Suppressor macrophage treated with lipopolysaccharide for 4 hours (primary cell): Measurements from ENCODE around the gene SLC6A13.

Experiments used
- DNase-seq: peaks from one replicate; pipeline ENCODE4 v3.0.0-alpha.2; 2020

Gene SLC6A13

GRCh38 chr12:213527-213932 lies 49.1 kb downstream of the SLC6A13 start:
- peak; percentile 21 for DNase-seq

DNA sequence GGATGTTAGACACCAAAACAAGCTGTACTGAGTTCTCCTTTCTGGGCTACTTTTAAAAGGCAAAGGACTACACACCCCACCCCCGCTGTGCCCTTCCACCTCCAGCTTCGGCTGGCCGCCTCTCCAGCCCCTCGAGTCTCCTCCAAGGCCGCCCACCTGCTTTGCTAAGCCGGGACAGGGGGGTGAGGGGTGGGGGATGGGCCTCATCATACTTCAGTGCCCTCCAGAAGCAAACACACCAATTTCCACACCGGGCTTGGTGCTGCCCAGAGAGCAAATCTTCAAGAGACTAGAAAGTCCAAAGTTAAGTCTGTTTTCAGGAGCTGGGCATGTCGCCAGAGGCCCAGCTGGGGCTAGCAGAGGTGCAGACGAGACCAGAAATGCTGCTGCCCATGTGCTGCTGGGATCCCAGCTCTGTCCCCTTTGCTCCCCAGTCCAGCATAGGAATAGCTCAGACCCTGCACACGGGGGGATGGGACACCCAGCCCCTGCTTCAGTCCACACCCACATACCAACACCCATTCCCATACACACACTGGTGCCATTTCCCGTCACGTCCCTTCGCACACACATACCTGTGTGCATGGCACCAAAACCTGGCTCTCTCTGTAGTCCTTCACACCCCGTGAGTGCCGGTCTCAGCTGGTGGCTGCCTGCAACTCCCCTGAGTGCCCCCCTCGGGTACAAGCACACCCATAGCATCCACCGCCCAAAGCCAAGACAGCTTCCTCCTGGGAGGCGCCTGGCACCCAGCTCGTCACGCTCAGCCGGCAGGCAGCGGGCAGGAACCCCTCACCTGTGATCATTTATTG lies 49.7 kb downstream of the SLC6A13 start:
- peak; percentile 16 for DNase-seq

- DNase-seq: peak; percentile 91
Measured at GRCh38 chr12:212415-212714, 50.3 kb downstream of the SLC6A13 start.

DNA sequence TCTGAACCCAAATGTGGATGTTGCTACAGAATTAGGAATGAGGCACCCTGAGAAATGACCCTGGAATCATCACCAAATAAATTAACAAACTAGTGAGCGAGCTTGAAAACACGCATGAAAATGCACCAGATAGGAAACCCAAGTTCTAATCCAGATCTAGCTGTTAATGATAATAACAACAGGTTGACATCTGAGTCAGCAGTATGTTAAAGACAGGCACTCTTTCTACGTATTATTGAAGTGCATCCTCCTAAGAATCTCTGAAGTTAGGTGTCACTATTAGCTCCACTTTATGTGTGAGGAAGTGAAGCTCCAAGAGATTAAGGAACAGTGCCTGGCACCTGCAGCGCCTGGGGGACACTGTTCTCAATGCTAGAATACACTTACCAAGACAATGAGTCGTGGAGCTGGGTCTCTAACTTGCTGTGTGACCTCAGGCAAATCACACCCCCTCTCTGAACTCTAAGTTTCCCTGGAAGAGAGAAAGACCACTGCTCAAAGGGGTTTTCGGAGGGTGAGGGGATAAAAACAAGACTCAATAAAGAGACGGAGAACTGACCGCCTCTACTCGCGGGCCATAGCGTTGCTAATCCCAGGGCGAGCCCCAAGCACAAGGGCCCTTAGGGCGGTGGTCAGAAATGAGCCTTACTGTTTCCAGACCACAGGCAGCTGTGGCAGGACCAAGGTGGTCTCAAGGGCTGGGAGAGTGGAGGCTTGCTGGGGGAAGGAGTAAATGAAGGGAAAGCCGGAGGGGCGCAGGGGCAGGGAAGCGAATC lies 50.8 kb downstream of the SLC6A13 start:
- peak; percentile 12 for DNase-seq

GRCh38 chr12:211142-211465 lies 51.5 kb downstream of the SLC6A13 start:
- DNase-seq: no peak

DNA sequence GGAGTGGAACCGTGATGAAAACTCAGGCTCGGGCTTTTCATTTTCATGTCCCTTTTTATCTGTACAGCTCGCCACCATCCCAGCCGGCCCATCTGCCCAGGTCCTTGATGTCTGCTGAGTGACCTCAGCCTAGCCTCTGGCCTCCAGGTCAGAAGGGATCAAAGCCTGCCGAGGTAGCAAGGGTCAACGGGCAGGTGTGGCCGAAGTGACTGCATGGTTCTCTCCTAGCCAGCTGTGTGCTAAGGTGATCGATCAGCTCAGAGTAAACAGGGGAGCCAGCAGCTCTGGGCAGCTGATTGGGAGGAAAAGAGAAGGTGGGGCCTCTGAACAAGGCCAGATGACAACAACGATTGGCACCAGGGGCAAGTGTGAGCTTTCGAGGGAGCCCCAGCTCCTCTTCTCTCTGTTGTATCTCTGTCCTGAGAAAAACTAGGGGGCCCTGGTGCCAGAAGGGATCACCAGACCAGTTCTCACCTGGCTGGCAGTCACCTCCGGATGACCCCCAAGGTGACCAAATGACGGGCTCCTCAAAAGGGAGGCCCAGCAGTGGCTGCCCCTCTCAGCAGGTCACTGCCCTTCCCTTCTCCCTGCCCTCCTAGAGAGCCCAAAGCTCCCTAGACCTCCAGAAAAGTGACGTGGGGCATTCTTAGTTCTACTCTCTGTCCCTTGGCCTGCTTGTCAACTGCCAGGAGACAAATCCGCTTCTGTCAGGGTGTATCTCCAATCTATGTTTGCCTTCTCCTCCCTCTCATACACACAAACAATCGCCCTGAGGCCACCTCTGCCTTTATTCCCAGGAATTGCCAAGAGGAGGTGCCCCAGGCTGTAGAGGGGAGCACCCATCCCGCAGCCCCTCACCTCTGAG lies 52.1 kb downstream of the SLC6A13 start:
- DNase-seq: no peak

- DNase-seq: no peak
Measured at GRCh38 chr12:209851-210250, 52.8 kb downstream of the SLC6A13 start.

- DNase-seq: no peak
Measured at GRCh38 chr12:209246-209645, 53.4 kb downstream of the SLC6A13 start.

DNA sequence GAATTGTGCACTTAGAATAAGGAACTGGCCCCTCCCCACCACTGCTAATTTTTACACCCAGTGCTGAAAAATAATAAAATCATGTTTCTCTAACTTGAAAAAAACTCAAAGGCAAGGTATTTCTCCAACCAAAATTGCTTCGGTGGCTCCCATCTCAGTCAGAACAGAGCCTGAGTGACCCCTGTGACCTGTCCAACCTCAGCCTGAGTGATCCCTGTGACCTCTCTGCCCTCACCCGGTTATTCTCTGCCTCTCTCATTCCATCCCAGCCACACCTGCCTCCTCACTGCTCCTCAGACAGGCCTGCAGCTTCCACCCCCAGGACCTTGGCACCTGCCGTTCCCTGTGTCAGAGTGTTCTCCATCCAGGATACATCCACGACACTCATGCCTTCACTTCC lies 53.8 kb downstream of the SLC6A13 start:
- no peak for DNase-seq

- DNase-seq: no peak
Measured at GRCh38 chr12:207804-208203, 54.8 kb downstream of the SLC6A13 start.

GRCh38 chr12:206746-207440 lies 55.7 kb downstream of the SLC6A13 start:
- DNase-seq: no peak

DNA sequence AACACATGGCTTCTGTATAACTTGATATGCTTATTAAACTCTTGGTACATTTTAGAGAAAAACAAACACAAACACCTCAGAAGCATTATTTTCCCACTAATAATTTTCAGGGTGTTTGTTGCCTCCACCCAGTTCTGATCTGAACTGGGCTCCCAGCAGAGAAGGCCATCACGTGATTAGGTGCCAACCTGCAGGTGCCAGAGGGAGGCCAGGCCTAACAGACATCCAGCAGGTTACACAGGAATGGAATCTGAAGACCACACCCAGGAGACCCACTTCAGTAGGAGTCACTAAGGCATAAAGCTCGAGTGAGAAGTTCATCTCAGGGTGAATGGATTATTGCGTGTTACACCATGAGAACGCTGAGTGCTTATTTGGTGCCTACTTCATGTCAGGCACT lies 57.6 kb downstream of the SLC6A13 start:
- no peak for DNase-seq

- DNase-seq: no peak
Measured at GRCh38 chr12:204261-204678, 58.4 kb downstream of the SLC6A13 start.

- no peak for DNase-seq
Measured at GRCh38 chr12:203462-204260, 59.0 kb downstream of the SLC6A13 start.

DNA sequence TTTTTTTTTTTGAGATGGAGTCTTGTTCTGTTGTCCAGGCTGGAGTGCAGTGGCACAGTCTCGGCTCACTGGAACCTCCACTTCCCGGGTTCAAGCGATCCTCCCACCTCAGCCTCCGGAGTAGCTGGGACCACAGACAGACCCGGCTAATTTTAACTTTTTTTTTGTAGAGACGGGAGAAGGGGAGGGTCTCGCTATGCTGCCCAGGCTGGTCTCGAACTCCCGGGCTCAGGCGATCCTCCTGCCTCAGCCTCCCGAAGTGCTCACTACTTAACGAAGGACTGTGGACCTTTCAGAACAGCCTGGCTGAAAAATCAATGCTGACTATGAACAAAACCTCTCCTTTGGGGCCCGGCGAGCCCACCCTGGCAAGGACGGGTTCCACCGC lies 59.6 kb downstream of the SLC6A13 start:
- no peak for DNase-seq

DNA sequence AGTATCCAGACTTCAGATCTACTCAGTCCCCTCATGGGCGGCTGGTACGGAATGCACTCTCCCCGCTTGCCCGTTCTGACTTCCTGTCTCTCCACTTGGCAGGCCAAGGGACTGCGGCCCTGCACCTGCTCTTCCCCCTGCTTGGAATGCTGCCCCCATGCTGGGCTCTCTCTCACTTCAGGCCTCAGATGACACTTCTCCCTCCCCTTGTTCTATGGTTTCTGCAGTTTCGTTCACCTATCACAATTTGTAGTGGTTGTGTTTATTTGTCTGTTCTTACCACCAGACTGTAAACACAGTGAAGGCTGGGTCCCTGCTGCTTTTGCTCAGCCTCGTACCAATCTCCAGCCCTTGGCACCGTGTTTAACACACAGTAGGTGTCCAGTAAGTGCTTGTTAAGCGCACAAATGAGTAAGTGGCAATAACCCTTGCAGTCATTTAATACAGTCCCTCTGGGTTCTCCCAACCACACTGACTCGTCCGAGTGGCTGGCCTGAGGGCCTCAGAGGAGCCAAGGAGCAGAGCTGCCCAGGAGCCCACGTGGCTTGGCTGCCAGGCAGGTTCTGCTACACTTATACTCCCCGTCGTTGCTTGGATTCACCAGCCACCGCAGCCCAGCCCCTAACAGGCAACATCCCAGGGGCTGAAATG lies 60.4 kb downstream of the SLC6A13 start:
- DNase-seq: no peak

- no peak for DNase-seq
Measured at GRCh38 chr12:201361-201760, 61.3 kb downstream of the SLC6A13 start.

- no peak for DNase-seq
Measured at GRCh38 chr12:198705-199104, 63.9 kb downstream of the SLC6A13 start.

DNA sequence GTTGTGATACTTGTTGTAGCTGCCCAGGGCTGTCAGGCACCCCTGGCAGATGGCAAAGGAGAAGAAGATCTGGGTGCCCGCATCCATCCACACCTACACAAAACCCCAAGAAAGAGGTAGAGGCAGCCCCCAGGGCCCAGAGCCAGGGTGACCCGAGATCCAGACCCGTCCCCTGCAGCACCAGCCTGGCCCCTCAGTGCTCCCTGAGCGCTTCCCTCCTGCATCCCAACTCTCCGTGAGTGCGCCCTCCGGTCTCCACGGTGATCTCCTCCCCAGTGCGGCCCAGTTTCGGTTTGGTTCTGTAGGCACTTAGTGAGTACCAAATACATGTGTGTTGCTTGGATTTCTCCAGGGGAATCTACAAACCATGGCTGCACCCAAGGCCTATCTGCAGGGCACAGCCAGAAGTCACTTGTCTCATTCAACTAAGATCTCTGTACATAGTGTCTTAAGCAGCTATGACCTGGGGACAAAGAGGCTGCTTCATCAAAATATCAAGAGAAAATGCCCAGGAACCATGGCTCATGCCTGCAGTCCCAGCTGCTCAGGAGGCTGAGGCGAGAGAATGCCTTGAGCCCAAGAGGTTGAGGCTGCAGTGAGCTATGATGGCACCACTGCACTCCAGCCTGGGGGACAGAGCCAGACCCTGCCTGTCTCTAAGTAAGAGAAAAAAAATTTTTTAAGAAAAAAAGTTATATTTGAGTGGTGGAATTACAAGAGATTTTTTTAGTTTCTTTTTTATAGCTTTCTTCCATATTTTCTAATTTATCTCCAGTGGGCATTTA lies 64.5 kb downstream of the SLC6A13 start:
- no peak for DNase-seq

DNA sequence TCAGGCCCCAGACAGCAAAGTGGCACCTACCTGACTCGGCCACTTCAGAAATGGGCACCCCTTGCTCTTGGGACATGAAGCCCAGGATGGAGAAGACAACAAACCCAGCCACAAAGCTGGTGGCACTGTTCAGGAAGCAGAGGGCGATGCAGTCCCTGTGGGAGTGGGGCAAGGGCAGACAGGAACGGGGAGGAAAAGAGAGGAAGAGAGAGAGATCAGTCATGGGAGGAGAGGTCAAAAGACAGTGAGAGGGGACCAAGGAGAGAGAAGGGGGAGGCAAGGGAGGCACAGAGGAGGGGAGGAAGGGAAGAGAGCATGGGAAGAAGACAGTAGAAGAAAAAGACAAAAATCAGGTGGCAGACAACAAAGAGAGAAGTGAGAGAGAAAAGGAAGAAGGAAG lies 65.3 kb downstream of the SLC6A13 start:
- no peak for DNase-seq

DNA sequence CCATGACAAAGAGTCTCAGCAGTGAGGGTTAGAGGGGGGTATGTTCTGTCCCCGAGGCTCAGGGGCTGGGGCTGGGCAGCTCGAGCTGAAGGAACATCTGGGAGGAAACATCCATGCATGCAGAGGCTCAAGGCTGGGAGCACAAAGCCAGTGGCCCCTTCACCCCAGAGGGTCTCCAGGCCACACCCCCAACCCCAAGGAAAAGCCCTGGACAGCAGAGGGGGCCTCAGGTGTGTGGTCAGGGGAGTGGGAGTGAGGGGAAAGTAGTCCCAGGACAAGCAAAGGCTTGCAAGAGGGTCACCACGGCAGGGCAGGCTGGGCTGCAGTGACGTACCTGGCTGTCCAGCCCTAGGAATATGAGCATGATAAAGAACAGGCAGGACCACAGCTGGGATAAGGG lies 66.2 kb downstream of the SLC6A13 start:
- DNase-seq: no peak
